ENCODE measurements around the gene STRAP. TPM values are rescaled to one million over a fixed set of nuclear protein-coding genes. Genes with fewer than 3 reads are reported as not detected.

STRAP gene
- total and polyA plus RNA-seq, 10 of the 15 experiments (the other 5 are each of a cell fraction or from before 2014, with no cell fraction given) = 64.3 to 281 (median 119) TPM

GRCh38 chr12:15893260-15893659, 11.1 kb downstream of the STRAP start:
- Histone ChIP-seq H3K9ac (ENCODE audit: control insufficient read depth, insufficient read depth, low read length) (no peak overlapping the region), H3K4me3 (no peak overlapping the region), H3K36me3 (ENCODE audit: control insufficient read depth in 2 of 2, insufficient read depth in 2 of 2, low read length in 1 of 2) (peaks cover 4 to 13% of the 10 kb centered on the region in 2 experiments), H4K20me1 (ENCODE audit: control insufficient read depth, insufficient read depth) (no peaks in the 10 kb centered on the region), H3K27me3 (replicated peaks in 1 of 2; ENCODE audit: control insufficient read depth in 2 of 2, insufficient read depth in 2 of 2, low read length in 1 of 2) (no peaks in the 10 kb centered on the region), H3K9me3 (replicated peaks; ENCODE audit: control insufficient read depth, insufficient read depth, low read length) (no peaks in the 10 kb centered on the region), H3K4me2 (ENCODE audit: control insufficient read depth, insufficient read depth) (no peak overlapping the region), H3K27ac (ENCODE audit: control insufficient read depth, insufficient read depth) (no peak overlapping the region), H3K4me1 (ENCODE audit: control insufficient read depth, insufficient read depth, low read length) (no peaks in the 10 kb centered on the region), H2AFZ (ENCODE audit: control insufficient read depth, low read depth, low read length) (no peak overlapping the region), H3K79me2 (ENCODE audit: control insufficient read depth, insufficient read depth, low read length) (peaks cover 5% of the 10 kb centered on the region)
- ChIA-PET CTCF (interaction anchor here (1.1 to 2.0 kb wide), 3 partner anchors 8 to 309 kb away, joined by 3 to 9 read pairs (median 4); no protein-coding TSS in a partner anchor), SMC1A (ENCODE audit: uncharacterized antibody, unreplicated experiment) (interaction anchor here (1.2 kb wide), 1 partner anchor 35 kb away, joined by 3 read pairs; no protein-coding TSS in a partner anchor), RAD21 (ENCODE audit: unreplicated experiment) (no interaction called here), POLR2A (interaction anchor here (1.6 kb wide), 1 partner anchor 10 kb away, joined by 4 read pairs; no protein-coding TSS in a partner anchor)
- ATAC-seq (no peak), FAIRE-seq (no peak), DNase-seq (ENCODE audit: low read depth, low spot score) (no peak)
- in situ Hi-C loops (cut with MboI) = loop anchor here (25.0 kb wide), 1 partner anchor 1106 kb away; no protein-coding TSS in a partner anchor
- no TSS peak for BruUV-seq (replicated peaks)
- 79% methylated on average over 3 of the region's 3 CpGs for WGBS (ENCODE audit: insufficient coverage, insufficient replicate concordance, low lambda C conversion rate, missing lambda C conversion rate)
- intact Hi-C loops (cut with micrococcal nuclease; ENCODE audit: unreplicated experiment) = no loop called here
- TF ChIP-seq SIN3A (IDR thresholded peaks at IDR 0.05; ENCODE audit: low read depth, low read length) (no peak), MTA3 (IDR thresholded peaks at IDR 0.05; ENCODE audit: borderline replicate concordance, low read length) (no peak), CUX1 (IDR thresholded peaks at IDR 0.05; ENCODE audit: insufficient replicate concordance, low read depth, low read length) (no peak), TARDBP (IDR thresholded peaks at IDR 0.05; ENCODE audit: borderline replicate concordance) (no peak), ATF3 (IDR thresholded peaks at IDR 0.05; ENCODE audit: borderline replicate concordance, extremely low read depth, low read depth, low read length) (no peak), NRF1 (conservative IDR thresholded peaks at IDR 0.05; ENCODE audit: low read depth, low read length) (no peak), BRCA1 (IDR thresholded peaks at IDR 0.05; ENCODE audit: low read depth, low read length) (no peak), TAF1 (IDR thresholded peaks at IDR 0.05; ENCODE audit: borderline replicate concordance, low read depth, low read length) (no peak), JUNB (IDR thresholded peaks at IDR 0.05) (no peak), ZBTB4 (CRISPR knock-in tag; IDR thresholded peaks at IDR 0.05) (no peak), SKIL (IDR thresholded peaks at IDR 0.05; ENCODE audit: low read depth, poor library complexity, severe bottlenecking) (no peak), RELA (IDR thresholded peaks at IDR 0.05; ENCODE audit: borderline replicate concordance, partially characterized antibody) (no peak), POLR2AphosphoS2 (IDR thresholded peaks at IDR 0.05; ENCODE audit: low read depth, low read length) (no peak)

Data from GM12878 (cell line).